SH-SY5Y (cell line): Measurements from ENCODE around the gene PPP2R5C.

Source experiments
- GATA2 ChIP-seq: IDR thresholded peaks from 2 replicates; pipeline ENCODE4 v1.6.1; 2011; ENCODE audit warnings: mild to moderate bottlenecking, low read depth, low read length
- GATA3 ChIP-seq: IDR thresholded peaks from 2 replicates; pipeline ENCODE4 v1.6.1; 2011; ENCODE audit warnings: low read depth, mild to moderate bottlenecking, low read length, moderate library complexity

Gene PPP2R5C

GRCh38 chr14:101813171-101813759 is 51.8 kb downstream of the PPP2R5C start:
- TF ChIP-seq GATA2 = no peak
- no peak for TF ChIP-seq GATA3

GRCh38 chr14:101813833-101814232 is 52.3 kb downstream of the PPP2R5C start:
- no peak for TF ChIP-seq GATA2
- no peak for TF ChIP-seq GATA3

GRCh38 chr14:101814934-101815333 is 53.4 kb downstream of the PPP2R5C start:
- TF ChIP-seq GATA3 (no peak), GATA2 (no peak)

GRCh38 chr14:101815994-101816393 is 54.5 kb downstream of the PPP2R5C start:
- TF ChIP-seq GATA2 (no peak), GATA3 (no peak)

- TF ChIP-seq GATA3 (no peak), GATA2 (no peak)
Observed at GRCh38 chr14:101817501-101818001, 56.0 kb downstream of the PPP2R5C start.

- TF ChIP-seq GATA3 (no peak), GATA2 (no peak)
Observed at GRCh38 chr14:101819251-101819990, 57.9 kb downstream of the PPP2R5C start.

GRCh38 chr14:101820283-101820798 is 58.8 kb downstream of the PPP2R5C start:
- TF ChIP-seq GATA3 = no peak
- TF ChIP-seq GATA2 = no peak

- TF ChIP-seq GATA3 (no peak), GATA2 (no peak)
Observed at GRCh38 chr14:101821528-101821927, 60.0 kb downstream of the PPP2R5C start.

- TF ChIP-seq GATA2 (no peak), GATA3 (no peak)
Observed at GRCh38 chr14:101823066-101823465, 61.6 kb downstream of the PPP2R5C start.

- TF ChIP-seq GATA3 (no peak), GATA2 (peak; percentile 40; the same call in 1 of the 2 replicates)
Observed at GRCh38 chr14:101823511-101824120, 62.1 kb downstream of the PPP2R5C start.

- TF ChIP-seq GATA2 = no peak
- TF ChIP-seq GATA3 = no peak
Observed at GRCh38 chr14:101824339-101824727, 62.8 kb downstream of the PPP2R5C start.

GRCh38 chr14:101825797-101826196 is 64.3 kb downstream of the PPP2R5C start:
- TF ChIP-seq GATA3 = no peak

- TF ChIP-seq GATA2 = no peak
- TF ChIP-seq GATA3 = no peak
Observed at GRCh38 chr14:101826351-101826750, 64.8 kb downstream of the PPP2R5C start.

GRCh38 chr14:101827286-101827685 is 65.8 kb downstream of the PPP2R5C start:
- TF ChIP-seq GATA3 = no peak
- no peak for TF ChIP-seq GATA2
